HepG2 (cell line): ENCODE data around the gene LHPP. TPM values are rescaled to one million over a fixed set of nuclear protein-coding genes. Genes with fewer than 3 reads are reported as not detected.
A peak's percentile ranks its signal among the peaks of the same experiment; 100 is the strongest.

Source experiments
- HNRNPUL1 ChIP-seq: fragments of 200-400 bp; formaldehyde crosslinking; IDR thresholded peaks from 2 replicates; pipeline ENCODE4 v1.6.1; 2017; ENCODE audit warnings: low read depth, mild to moderate bottlenecking, low read length, moderate library complexity
- KLF6 ChIP-seq: IDR thresholded peaks from 2 replicates; pipeline ENCODE4 v1.8.0; 2016; ENCODE audit warnings: missing biosample characterization, missing genetic modification reagents
- NONO ChIP-seq, 2 experiments: fragments of 450-650 bp in 1 of 2; sonication (generic) in 1 of 2; formaldehyde crosslinking in 1 of 2; IDR thresholded peaks in 1 of 2; conservative IDR thresholded peaks in 1 of 2; 2 replicates each; pipeline versions ENCODE4 v1.6.1 to v1.8.0; 2017 to 2022; ENCODE audit warnings: mild to moderate bottlenecking in 1 of 2, missing genetic modification reagents in 1 of 2, moderate library complexity in 1 of 2
- RBFOX2 ChIP-seq: fragments of 200-400 bp; formaldehyde crosslinking; IDR thresholded peaks from 2 replicates; pipeline ENCODE4 v1.6.1; 2017; ENCODE audit warnings: low read depth, mild to moderate bottlenecking, low read length
- YEATS4 ChIP-seq: sonication (generic); formaldehyde crosslinking; IDR thresholded peaks from 2 replicates; pipeline ENCODE4 v1.4.0; 2020; ENCODE audit warnings: missing genetic modification reagents, borderline replicate concordance
- ZNF230 ChIP-seq: sonication (generic); formaldehyde crosslinking; IDR thresholded peaks from 2 replicates; pipeline ENCODE4 v1.4.0; 2020; ENCODE audit warnings: mild to moderate bottlenecking, missing genetic modification reagents
- ZNF431 ChIP-seq: sonication (generic); formaldehyde crosslinking; IDR thresholded peaks from 2 replicates; pipeline ENCODE4 v1.9.0; 2022; ENCODE audit warnings: missing genetic modification reagents, low read depth, mild to moderate bottlenecking, borderline replicate concordance
- ZNF501 ChIP-seq: sonication (generic); formaldehyde crosslinking; IDR thresholded peaks from 2 replicates; pipeline ENCODE4 v1.5.1; 2020; ENCODE audit warnings: mild to moderate bottlenecking, moderate library complexity, missing genetic modification reagents
- ZNF644 ChIP-seq: IDR thresholded peaks from 2 replicates; pipeline ENCODE4 v1.6.1; 2016; ENCODE audit warnings: low read depth
- ZNF703 ChIP-seq: sonication (generic); formaldehyde crosslinking; IDR thresholded peaks from 2 replicates; pipeline ENCODE4 v1.5.1; 2020; ENCODE audit warnings: missing genetic modification reagents, mild to moderate bottlenecking, moderate library complexity, borderline replicate concordance
- ZNF777 ChIP-seq: sonication (generic); formaldehyde crosslinking; IDR thresholded peaks from 2 replicates; pipeline ENCODE4 v1.4.0; 2020; ENCODE audit warnings: missing genetic modification reagents
- polyA plus RNA-seq, 8 experiments: library from polyadenylated mRNA; depleted of rRNA in 3 of 8; stranded (reverse) in 7 of 8; unstranded in 1 of 8; fragments of >200 nt; fragmentation: Illumina TruSeq in 4 of 8; extraction: Trizol in 4 of 8; gene quantifications; 2 replicates each; pipeline versions ENCODE4 v1.2.1 to v1.2.3, GENCODE V29; 2011 to 2016; ENCODE audit warnings: low read depth in 4 of 8, missing spikeins in 1 of 8, mixed read lengths in 1 of 8; ENCODE audit not compliant: insufficient read depth in 1 of 8
- total RNA-seq, 5 experiments: library from RNA; depleted of rRNA; stranded (reverse); fragments of >200 nt; fragmentation: Illumina TruSeq; extraction: Trizol; gene quantifications; 2 replicates each; pipeline ENCODE4 v1.2.3, GENCODE V29; 2016; ENCODE audit warnings: low read depth in 1 of 5
- TF ChIP-seq, protein P1 (sequence below): sonication (generic); formaldehyde crosslinking; IDR thresholded peaks from 2 replicates; pipeline ENCODE4 v1.4.0; 2020; ENCODE audit warnings: mild to moderate bottlenecking, low read depth, missing genetic modification reagents
- TF ChIP-seq, protein P2 (sequence below): IDR thresholded peaks from 2 replicates; pipeline ENCODE4 v1.6.1; 2016; ENCODE audit warnings: missing compliant biosample characterization, missing genetic modification reagents, borderline replicate concordance
- TF ChIP-seq, protein P3 (sequence below): sonication (generic); formaldehyde crosslinking; IDR thresholded peaks from 2 replicates; pipeline ENCODE4 v1.5.0; 2020; ENCODE audit warnings: missing genetic modification reagents, mild to moderate bottlenecking, borderline replicate concordance
- TF ChIP-seq, protein P4 (sequence below): IDR thresholded peaks from 2 replicates; pipeline ENCODE4 v1.6.1; 2016; ENCODE audit warnings: control low read depth
- TF ChIP-seq, protein P5 (sequence below), 2 experiments: sonication (generic) in 1 of 2; formaldehyde crosslinking in 1 of 2; IDR thresholded peaks; 2 replicates each; pipeline versions ENCODE4 v1.4.0 to v1.6.1; 2018 to 2020; ENCODE audit warnings: missing genetic modification reagents in 2 of 2, borderline replicate concordance in 1 of 2, low read depth in 1 of 2, mild to moderate bottlenecking in 1 of 2, missing biosample characterization in 1 of 2
- TF ChIP-seq, protein P6 (sequence below): sonication (generic); formaldehyde crosslinking; IDR thresholded peaks from 2 replicates; pipeline ENCODE4 v1.9.0; 2021; ENCODE audit warnings: missing genetic modification reagents, mild to moderate bottlenecking, borderline replicate concordance
- TF ChIP-seq, protein P7 (sequence below): sonication (generic); formaldehyde crosslinking; IDR thresholded peaks from 2 replicates; pipeline ENCODE4 v1.4.0; 2020; ENCODE audit warnings: missing genetic modification reagents

LHPP gene
- total and polyA plus RNA-seq, 2 of the 13 experiments (the other 11 are each of a cell fraction or from before 2014, with no cell fraction given): 5.2 to 13.1 TPM

DNA sequence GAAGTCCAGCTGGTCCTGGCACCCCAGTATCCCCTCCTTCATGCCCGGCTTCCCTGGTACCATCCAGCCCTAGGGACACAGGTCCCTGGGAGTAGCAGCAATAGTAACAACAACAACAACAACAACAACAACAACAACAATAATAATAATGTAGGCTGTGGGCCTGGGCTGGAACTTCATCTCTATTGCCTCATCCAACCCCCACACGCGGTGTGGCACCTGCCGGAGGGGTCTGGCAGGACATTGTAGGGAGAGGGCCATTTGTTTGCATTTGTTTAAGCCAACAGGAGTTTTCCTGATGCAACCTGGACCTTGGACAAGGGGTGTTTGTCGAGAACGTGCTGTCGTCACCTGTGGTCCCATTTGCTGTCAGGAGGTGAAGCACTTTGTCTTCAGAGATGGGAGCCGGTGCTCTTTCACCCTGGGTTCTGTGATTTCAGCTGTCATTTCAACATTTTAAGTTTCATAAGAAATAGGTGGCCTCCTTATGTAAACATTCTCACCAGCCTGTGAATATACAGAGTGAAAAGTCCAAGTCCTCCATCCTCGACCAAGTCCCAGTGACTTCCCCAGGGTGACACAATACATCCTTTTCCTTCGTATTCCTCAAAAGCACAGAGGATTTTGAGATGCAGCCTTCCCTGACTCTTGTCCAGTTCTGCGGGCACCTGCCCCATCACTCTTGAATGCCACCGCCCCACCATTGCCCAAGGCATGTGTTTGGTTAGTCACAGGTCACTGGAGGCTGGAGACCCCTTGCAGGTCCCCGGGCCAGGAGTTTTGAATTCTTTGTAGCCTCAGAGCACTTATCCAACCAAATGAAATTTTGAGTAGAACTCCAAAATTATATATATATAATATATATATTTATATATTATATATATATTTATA, 9.2 kb downstream of the LHPP start (continued):
- TF ChIP-seq, protein P1, sequence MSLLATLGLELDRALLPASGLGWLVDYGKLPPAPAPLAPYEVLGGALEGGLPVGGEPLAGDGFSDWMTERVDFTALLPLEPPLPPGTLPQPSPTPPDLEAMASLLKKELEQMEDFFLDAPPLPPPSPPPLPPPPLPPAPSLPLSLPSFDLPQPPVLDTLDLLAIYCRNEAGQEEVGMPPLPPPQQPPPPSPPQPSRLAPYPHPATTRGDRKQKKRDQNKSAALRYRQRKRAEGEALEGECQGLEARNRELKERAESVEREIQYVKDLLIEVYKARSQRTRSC: peak; percentile 78; the same call in 1 of the 2 replicates
- TF ChIP-seq ZNF777 (CRISPR knock-in tag): peak; percentile 57; the same call in 1 of the 2 replicates
- TF ChIP-seq, protein P2, sequence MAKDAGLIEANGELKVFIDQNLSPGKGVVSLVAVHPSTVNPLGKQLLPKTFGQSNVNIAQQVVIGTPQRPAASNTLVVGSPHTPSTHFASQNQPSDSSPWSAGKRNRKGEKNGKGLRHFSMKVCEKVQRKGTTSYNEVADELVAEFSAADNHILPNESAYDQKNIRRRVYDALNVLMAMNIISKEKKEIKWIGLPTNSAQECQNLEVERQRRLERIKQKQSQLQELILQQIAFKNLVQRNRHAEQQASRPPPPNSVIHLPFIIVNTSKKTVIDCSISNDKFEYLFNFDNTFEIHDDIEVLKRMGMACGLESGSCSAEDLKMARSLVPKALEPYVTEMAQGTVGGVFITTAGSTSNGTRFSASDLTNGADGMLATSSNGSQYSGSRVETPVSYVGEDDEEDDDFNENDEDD (CRISPR knock-in tag): peak; percentile 25; the same call in 1 of the 2 replicates
- TF ChIP-seq, protein P3, sequence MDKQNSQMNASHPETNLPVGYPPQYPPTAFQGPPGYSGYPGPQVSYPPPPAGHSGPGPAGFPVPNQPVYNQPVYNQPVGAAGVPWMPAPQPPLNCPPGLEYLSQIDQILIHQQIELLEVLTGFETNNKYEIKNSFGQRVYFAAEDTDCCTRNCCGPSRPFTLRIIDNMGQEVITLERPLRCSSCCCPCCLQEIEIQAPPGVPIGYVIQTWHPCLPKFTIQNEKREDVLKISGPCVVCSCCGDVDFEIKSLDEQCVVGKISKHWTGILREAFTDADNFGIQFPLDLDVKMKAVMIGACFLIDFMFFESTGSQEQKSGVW: no peak
- peak; percentile 84; the same call in 1 of the 2 replicates for TF ChIP-seq YEATS4 (CRISPR knock-in tag)
- peak; percentile 42; the same call in 1 of the 2 replicates for TF ChIP-seq ZNF644 (CRISPR knock-in tag)
- no peak for TF ChIP-seq RBFOX2
- TF ChIP-seq, protein P4, sequence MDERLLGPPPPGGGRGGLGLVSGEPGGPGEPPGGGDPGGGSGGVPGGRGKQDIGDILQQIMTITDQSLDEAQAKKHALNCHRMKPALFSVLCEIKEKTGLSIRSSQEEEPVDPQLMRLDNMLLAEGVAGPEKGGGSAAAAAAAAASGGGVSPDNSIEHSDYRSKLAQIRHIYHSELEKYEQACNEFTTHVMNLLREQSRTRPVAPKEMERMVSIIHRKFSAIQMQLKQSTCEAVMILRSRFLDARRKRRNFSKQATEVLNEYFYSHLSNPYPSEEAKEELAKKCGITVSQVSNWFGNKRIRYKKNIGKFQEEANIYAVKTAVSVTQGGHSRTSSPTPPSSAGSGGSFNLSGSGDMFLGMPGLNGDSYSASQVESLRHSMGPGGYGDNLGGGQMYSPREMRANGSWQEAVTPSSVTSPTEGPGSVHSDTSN: peak; percentile 54
- TF ChIP-seq NONO (IDR thresholded peaks at IDR 0.05): no peak
- peak; percentile 82 for TF ChIP-seq NONO (CRISPR knock-in tag; conservative IDR thresholded peaks at IDR 0.05)
- TF ChIP-seq, protein P5, sequence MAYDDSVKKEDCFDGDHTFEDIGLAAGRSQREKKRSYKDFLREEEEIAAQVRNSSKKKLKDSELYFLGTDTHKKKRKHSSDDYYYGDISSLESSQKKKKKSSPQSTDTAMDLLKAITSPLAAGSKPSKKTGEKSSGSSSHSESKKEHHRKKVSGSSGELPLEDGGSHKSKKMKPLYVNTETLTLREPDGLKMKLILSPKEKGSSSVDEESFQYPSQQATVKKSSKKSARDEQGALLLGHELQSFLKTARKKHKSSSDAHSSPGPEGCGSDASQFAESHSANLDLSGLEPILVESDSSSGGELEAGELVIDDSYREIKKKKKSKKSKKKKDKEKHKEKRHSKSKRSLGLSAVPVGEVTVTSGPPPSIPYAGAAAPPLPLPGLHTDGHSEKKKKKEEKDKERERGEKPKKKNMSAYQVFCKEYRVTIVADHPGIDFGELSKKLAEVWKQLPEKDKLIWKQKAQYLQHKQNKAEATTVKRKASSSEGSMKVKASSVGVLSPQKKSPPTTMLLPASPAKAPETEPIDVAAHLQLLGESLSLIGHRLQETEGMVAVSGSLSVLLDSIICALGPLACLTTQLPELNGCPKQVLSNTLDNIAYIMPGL (CRISPR knock-in tag; IDR thresholded peaks at IDR 0.05; ENCODE audit: borderline replicate concordance in 1 of 2, low read depth in 1 of 2): no peak
- TF ChIP-seq ZNF703: peak; percentile 77; the same call in 1 of the 2 replicates
- no peak for TF ChIP-seq KLF6
- TF ChIP-seq, protein P6, sequence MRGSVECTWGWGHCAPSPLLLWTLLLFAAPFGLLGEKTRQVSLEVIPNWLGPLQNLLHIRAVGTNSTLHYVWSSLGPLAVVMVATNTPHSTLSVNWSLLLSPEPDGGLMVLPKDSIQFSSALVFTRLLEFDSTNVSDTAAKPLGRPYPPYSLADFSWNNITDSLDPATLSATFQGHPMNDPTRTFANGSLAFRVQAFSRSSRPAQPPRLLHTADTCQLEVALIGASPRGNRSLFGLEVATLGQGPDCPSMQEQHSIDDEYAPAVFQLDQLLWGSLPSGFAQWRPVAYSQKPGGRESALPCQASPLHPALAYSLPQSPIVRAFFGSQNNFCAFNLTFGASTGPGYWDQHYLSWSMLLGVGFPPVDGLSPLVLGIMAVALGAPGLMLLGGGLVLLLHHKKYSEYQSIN (CRISPR knock-in tag): no peak
- no peak for TF ChIP-seq ZNF230 (CRISPR knock-in tag)
- no peak for TF ChIP-seq ZNF431
- TF ChIP-seq, protein P7, sequence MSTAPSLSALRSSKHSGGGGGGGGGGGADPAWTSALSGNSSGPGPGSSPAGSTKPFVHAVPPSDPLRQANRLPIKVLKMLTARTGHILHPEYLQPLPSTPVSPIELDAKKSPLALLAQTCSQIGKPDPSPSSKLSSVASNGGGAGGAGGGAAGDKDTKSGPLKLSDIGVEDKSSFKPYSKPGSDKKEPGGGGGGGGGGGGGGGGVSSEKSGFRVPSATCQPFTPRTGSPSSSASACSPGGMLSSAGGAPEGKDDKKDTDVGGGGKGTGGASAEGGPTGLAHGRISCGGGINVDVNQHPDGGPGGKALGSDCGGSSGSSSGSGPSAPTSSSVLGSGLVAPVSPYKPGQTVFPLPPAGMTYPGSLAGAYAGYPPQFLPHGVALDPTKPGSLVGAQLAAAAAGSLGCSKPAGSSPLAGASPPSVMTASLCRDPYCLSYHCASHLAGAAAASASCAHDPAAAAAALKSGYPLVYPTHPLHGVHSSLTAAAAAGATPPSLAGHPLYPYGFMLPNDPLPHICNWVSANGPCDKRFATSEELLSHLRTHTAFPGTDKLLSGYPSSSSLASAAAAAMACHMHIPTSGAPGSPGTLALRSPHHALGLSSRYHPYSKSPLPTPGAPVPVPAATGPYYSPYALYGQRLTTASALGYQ (CRISPR knock-in tag): peak; percentile 89
- TF ChIP-seq HNRNPUL1: no peak
- peak; percentile 65; the same call in 1 of the 2 replicates for TF ChIP-seq ZNF501 (CRISPR knock-in tag)
